GM21529 (cell line): ENCODE measurements around the gene TSPAN18.

ENCODE experiments used
- ATAC-seq: cut with Tn5 transposase; IDR thresholded peaks from one replicate; pipeline ENCODE4 v1.9.1; 2021; ENCODE audit not compliant: unreplicated experiment

Gene TSPAN18, protein sequence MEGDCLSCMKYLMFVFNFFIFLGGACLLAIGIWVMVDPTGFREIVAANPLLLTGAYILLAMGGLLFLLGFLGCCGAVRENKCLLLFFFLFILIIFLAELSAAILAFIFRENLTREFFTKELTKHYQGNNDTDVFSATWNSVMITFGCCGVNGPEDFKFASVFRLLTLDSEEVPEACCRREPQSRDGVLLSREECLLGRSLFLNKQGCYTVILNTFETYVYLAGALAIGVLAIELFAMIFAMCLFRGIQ

DNA sequence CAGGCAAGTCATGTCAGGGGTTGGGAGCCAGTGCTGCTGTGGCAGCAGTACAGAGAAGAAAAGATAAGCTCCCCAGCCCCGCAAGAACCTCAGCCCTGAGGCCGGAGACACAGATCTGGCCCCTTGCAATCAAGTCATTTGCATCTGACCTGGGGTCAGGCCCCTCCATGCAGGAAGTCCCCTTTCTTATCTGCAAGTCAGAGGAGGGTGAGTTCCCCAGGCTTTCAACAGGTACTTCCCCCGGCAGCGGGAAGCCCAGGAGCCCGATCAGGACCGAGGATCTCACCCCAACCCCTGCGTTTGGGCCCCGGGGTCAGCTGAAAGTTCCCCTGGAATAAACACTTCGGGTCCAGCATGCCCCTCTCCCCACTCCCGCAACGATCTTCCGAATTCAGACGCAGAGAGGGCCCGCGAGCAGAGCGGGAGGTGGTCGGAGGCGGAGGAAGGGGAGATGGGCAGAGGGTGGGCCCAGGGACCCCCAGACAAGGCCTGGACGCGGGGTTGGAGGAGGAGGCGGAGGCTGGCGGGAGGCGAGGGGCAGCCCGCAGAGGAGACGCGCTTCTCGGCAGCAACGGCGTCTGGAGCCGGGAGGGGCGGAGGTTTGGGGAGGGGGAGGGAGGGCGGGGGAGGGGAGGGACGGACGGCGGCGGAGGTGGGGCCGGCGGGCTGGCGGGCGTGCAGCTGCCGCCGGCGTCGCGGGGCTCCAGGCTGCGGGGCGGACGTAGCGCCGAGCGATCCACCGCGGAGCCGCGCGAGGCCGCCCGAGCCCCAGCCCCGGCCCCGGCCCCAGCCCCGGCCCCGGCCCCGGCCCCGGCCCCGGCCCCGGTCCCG, at the start of gene TSPAN18:
Gene TSPAN18, plus strand, starts transcription at position 680 of the 831 bp plus-strand sequence. CDS start 179,455 bp downstream, outside the sequence.
- ATAC-seq = peak; percentile 88

DNA sequence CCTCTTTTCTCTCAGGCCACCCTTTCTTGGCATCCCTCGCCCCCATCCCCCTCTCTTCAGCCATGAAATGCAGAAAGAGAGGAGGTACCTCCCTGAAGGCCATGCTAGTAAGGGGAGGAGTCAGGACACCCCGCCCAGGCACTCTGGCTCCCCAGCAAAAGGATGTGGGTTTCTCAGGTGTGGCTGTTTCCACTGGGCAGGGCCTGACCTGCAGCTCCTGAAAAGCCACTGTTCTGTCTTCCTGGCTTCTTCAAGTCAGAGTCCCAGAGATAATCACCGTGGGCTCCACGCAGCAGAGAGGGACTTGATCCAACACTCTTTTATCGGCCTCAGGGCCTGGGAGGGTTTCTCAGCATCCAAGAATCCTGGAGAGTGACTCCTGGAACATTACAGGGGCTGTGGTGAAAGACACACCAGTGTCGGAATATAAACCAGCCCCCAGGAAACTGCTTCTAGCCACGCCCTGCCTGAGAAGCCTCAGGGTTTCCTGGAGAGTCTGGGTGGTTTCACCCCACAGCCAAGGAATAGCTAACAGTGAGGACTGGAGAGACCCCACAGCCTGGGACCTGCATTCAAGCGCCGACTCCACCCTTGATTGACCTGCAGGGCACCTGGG, 45.7 kb upstream of the TSPAN18 start:
- no peak for ATAC-seq

DNA sequence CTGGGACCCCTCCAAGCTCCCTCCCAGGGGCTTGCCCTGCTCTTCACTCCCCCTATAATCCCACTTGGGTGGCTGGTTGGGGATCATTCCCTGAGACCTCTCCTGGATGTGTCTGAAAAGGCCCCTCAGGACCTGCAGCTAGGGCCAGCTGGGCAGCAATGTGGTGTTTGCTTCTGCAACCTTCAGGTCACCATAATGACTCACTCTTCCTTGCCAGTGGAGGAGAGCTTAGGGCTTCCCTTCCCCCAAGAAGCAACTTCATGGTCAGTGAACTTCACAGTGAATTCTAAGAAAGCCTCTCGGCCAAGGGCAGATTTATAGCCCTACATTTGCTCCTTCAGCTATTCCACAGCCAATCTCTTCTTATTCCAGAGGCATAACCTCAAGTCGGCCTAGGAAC, 45.1 kb upstream of the TSPAN18 start:
- no peak for ATAC-seq

DNA sequence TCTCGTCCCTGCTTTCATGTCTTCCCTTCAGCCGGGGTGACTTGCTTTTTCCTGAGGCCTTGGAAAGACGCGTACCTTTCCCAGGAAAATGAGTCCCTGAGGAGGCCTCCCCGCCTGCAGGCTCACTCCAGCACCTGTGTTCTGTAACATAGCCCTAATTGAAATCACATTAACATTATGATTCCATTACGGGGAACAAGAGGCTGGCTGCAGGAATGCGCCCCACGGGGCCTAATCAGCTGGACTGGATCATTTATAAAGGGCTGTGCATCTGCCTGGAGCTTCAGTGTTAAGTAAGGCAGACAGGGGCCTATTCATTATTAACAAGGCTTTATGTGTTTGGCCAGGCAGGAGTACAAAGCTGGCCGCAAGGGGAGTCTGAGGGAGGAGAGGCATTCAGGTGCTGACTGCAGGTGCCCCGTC, 41.9 kb upstream of the TSPAN18 start:
- no peak for ATAC-seq

DNA sequence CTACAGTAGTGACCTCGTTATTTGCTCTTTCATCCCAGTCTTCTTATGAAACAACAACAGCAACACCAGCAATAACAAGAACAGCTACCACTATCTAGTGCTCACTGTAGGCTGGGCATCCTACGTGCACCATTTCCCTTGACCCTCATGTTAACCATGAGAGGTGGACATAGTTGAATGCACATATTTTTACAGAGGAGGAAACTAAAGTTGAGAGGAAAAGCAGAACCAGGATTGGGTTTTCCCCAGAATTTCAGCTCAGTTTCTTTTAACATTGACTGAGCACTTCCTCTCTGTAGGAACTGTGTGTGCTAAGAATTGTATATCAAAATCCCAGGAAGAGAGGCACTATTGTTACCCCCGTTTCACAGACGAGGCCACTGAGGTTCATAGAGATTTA, 39.4 kb upstream of the TSPAN18 start:
- ATAC-seq = no peak

DNA sequence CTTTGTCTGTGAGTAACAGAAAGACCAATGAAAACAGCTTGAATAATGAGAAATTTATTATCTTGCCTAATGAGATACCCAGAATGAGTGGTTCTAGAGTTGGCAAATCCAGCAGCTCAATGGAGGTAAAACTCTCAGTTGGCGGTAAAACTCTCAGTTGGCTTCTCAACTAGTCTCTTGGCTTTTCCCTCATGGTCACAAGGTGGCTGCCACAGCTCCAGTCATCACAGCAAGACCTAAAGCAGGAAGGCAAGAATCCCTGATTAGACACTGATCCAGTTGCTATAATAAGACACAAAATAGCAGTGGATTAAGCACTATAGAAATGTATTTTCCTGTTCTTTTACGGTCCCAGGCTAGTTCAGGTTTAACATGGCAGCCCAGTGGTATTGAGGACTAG, 37.5 kb upstream of the TSPAN18 start:
- no peak for ATAC-seq

DNA sequence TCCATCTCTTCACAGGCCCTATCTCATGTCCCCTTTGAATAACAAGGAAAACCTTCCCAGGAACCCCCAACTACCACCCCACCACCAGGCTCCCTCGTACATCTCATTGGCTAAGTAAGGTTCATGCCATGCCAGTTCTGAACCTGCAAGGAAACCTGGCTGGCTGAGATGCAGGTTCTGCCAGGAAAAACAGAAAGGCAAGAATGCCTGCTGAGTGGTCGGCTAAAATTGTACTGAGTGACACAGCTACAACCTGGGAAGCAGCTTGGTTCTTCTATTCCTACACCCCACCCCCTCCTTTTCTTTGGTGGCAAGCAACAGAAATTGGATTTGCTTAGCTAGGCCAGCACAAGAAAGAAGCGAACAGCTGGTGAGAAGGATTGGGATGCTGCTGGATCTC, 36.1 kb upstream of the TSPAN18 start:
- ATAC-seq = no peak

DNA sequence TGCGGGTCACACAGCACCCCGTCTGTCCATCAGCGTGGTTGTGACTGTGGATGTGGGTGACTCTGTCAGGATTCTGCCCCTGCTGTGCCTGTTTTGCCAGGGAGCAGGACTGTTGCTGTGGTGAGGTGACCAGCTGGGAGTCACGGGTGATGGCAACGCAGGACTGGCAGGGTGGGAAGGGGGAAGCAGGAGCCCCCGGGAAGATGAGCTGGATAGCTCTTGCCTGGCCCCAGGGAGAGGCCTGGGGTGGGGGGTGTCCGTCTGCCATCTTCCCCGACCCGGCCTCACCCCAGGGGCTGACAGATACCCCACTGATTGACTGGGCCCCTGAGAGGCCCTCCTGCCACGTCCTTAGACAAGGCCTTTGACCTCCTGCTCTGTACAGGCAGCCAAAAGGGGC, 34.3 kb upstream of the TSPAN18 start:
- ATAC-seq = no peak

DNA sequence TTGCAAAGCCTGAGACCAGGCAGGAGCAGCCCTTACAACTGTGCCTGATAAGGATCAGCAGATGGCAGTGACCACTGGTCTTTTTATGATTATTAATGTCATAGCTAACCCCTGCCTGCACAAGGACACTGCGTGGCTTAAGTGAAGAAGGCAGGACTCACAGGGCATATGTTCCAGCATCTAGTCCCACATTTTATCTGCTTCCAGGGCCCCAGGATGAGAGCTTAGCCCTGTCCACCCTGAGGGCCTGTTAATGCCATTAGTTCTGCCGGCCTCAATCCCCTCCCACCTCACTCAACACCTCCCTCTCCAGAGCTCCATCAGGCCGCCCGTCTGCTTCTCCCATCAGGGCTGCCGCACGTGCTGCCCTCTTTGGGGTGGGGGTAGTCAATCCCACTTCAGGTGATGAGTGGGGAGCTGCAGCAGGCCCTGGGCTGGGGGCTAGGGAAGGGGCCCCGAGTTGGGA, 33.1 kb upstream of the TSPAN18 start:
- no peak for ATAC-seq

DNA sequence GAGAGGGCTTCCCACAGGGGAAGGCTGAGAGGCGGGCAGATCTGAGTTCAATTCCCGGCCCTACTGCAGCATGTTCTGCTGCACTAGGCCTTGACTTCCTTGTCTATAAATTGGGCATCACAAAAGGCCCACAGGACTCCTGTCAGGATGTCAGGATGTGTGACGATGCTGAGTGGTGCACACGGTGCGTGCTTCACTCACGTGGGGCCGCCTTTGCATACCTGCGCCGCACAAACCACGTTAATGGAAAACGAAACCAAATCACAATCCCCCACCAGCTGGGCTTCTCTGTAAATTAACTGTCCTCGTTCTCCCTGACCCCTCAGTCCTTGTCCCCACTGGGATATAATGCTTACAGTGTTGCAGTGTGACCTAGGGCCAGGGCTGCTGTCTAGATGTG, 32.3 kb upstream of the TSPAN18 start:
- ATAC-seq = no peak

DNA sequence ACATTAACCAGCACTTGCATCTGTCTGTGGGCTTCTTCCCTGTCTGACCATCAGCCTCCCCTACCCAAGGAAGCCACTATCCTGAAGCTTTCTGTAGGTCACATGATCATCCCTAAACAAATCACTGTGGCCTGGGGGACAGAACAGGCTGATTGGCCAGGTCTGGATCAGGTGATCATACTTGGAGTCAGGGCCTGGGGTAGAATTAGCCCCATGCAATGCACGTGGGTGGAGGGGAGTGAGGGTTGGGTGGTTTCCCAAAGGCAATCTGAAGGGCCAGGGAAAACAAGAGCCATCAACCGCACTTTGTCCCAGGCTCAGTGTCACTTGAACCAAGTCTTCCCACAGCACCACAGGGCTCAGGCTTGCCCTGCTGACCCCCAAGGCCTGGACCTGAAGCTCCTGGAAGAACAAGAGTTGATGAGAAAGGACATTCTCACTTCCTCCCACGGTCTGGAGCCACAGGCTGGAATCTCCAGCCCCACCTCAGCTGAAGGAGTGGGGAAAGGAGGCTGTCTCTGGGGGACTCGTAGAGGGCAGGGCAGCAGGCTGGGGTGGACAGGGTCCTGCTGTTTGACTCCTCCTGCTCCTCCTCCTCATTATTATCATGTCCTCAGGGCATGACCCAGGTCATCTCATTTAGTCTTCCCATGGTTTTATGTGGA, 31.5 kb upstream of the TSPAN18 start:
- ATAC-seq = no peak

DNA sequence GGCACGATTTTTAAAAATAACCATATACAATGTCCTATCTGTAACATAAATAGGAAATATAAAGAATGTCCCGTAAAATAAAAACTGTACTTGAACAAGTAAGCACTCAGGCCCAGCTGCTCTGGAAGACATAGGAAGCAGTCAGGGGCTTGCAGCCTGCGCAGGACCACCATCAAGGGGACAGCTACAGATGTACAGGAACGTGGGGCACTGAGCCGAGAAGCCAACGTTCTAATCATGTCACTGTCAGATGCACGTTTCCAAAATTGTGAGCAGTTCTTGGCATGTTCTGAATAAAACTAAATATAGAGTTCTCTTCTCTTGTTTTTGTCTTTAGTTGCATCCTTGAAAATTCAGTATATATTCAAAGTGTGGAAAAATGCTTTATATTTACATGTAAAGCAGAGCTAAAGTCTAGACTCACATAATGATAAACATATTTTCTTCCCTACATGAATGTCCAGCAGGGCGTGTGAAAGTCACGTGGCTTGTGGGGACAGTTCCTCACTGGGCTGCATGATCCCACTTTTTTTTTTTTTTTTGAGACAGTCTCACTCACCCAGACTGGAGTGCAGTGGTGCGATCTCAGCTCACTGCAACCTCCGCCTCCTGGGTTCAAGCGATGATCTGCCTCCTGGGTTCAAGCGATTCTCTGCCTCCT, 28.4 kb upstream of the TSPAN18 start:
- no peak for ATAC-seq

DNA sequence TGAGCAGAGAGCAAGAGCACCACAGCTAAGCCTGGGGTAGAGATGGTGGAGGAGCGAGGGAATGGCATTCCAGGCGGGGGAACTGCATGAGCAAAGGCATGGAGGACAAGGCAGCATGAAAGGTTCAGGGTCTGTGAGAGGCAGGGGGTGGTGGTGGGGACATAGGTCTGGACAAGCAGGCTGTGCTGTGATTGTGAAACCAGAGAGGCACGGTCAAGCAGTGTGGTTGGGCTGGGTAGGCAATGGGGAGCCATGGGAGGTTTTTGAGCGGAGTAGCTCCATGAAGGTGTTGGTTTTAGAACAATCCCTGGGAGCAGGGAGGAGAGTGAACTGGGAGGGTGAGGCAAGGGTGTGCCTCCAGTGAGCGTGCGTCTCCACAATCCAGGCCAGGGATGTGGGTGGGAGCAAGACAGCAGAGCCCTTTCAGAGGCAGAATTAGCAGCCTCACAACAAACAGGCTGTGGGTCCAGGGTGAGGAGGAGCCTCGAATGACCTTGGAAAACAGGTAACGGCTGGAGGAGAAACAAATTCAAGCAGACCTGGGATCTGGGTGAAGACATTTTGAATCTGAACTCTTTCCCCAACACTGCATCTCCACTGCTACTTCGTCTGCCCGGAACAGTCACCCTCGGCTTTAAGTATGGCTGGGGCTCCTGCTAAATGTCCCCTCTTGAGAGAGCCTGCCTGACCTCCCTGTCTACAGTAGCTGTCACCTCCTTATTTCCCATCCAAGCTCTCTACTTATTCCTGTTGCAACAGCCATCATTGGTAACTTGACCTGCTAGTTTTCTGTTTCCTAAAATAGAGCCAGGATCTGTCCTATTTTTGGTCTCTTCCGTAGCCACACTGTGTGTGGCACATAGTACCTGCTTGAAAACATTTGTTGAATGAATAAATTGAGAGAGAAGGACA, 27.0 kb upstream of the TSPAN18 start:
- ATAC-seq = no peak

DNA sequence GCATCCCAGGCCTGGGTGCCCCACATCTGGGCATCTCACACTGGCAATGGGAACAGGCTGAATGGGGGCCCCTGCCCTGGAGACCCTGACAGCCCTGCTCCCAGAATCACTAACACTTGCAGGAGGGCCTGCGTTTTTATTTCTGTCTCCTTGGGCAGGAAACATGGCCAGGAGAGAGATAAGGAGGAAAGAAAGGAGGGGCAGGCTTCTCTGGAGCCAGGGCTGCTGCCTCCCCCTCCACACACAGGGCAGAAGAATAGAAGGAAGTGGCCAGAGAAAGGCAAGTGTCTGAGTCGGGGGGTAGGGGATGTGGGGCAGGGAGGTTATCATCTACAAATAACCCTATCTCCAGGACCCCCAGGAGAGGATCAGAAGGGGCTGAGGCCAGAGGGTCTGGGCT, 25.5 kb upstream of the TSPAN18 start:
- no peak for ATAC-seq

DNA sequence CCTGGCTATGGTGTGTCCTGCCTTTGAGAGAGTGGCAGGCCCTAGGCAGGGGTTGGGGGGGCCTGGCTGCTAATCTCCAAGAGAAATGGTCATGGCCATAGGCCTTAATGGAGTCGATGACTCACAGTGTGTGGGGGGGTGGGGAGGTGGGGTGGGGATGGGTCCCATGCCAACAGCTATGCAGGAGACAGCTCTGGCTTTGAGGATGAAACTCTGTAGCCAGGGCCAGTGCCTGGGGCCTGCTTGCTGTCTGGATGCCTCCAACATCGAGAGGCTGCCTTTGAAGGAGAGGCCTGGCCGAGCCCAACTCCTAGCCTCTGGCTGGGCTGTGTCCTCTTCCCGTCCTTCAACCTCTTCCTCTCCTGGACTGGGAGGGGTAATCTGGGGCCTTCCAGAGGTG, 23.9 kb upstream of the TSPAN18 start:
- no peak for ATAC-seq

DNA sequence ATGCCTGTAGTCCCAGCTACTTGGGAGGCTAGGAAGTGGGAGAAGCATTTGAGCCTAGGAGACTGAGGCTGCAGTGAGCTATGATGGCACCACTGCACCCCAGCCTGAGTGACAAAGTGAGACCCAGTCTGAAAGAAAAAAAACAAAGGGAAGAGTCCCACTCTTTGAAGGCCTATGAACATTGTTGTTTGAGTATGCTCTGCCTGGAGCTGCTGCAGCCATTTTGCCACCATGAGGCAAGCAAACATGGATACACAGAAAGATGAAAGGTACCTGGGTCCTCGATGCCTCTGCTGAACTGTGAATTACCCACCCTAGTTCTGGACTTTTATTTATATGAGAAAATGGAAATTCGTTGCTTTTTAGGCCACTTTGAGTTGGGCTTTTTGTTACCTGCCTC, 19.7 kb upstream of the TSPAN18 start:
- ATAC-seq = no peak

DNA sequence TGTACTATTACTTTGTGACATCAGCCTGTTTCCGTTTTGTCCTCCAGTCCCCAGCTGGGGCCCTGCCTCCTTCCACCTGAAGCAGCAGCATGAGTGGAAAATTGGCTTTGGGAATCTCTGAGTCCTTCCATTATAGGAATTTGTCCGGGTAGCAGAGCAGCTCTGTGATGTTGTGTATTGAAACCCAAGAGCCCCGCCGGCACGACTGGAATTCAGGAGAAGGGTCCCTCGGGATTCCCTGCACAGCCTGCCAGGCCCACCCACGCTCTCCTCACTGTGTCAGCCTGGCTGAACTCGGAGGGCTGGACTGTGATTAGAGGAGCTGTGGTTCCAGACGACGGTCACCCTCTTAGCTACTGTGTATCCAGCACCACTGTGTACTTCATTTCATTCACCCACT, 18.8 kb upstream of the TSPAN18 start:
- no peak for ATAC-seq

DNA sequence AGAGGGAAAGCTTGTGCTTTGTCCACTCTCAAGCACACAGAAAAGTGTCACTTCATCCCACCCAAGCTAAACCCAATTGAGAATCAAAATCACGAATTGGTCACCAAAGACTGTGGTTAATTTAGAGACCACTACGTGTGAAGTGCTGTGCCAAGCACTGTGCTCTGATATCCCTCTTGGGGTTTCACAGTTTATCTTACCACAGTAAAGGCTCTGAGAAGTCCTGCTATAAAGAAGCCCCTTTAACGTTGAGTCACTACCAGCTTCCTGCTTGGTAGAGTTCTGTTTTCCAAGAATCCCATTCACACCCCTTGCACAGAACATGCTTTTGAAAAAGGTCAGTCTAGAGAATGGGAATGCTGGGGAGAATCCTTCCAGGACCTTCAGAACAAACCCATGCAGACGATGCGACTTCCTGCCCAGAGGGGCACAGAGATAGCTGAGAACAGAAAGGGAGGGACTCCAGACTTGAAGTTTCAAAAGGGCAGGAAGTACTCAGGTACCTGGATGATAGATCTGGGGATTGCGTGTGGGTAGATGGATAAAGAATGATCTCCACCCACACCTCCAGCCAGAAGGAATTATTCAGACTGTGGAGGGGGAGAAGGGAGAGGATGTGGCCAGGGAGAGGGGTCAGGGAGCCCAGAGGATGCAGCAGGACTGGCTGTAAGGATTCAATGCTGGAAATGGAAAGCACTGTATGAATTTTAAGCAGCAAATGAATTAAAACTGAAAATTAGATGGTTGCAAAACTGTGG, 18.1 kb upstream of the TSPAN18 start:
- ATAC-seq = no peak

DNA sequence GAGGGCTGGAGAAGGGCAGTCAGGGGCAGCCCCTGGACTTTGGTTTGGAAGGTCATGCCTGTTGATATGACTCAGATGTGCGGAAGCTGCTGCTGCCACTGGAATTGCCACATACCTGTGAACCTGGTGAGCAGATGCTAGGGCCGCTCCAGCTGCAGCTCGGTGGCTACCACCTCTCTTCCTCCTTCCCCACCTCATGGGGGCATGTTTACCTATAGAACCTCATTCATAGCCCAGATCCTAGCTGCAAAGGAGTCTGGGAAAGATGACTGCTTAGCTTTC, 17.5 kb upstream of the TSPAN18 start:
- ATAC-seq = no peak
